GM19351 (cell line): ENCODE data around the gene ZP1.

Experiments
- ATAC-seq: cut with Tn5 transposase; IDR thresholded peaks from one replicate; pipeline ENCODE4 v1.9.1; 2021; ENCODE audit warnings: mild to moderate bottlenecking, moderate library complexity; ENCODE audit not compliant: unreplicated experiment

ZP1 gene

DNA sequence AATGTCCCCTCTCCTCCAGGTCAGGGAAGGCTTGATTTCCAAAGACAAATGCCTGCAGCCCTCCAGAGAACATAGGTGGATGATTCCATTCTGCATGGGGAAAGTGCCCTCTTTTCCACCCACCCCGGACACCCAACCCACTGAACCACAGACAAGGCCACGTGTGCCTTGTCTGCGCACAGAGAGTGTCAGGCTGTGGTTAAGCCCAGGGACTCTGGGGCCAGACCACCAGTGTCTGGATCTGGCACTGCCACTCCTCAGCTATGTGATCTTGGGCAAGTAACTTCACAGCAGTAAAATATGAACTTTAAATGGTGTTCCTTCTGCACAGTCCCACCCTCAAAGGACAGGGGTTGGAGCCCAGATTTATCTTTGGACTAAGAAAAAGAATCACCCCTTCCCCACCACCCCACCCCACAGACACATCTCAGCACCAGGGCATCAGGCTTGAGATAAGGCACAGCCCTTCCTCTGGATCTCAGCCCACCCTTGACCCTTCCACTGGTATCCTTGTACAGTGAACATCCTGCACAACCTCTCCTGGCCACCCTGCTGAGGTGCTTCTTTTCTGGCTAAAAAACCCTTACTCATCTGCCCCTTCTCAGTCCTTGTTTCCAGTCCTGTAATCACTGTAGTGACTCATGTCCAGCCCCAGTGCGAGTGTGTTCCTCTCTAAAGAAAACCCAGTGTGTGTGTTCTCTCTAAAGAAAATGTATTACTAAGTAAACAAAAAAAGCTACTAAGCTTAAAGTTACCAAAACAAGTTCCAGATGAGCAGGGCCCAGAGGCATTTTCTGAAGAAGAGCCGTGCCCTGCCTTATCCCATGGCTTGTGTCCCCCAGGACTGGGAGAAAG, 9.7 kb upstream of the ZP1 start:
- ATAC-seq, result no peak

DNA sequence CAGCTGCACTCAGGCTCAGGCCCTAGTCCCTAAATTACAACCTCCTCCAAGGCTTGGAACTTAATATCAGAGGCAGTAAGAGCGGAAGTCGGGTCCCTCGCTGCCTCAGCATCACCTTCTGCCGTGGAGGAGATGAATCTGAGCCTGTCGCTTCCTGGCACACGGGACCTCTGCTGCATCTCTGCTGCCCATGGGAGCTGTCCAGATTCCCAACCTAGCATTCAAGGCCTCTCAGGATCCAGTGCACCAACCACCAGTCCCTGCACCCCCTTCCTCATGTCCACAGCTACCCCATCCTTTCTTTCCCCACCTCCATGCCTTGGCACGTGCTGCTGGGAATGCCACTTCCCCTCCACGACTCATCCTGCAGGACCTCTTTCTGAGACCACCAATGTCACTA, 9.1 kb upstream of the ZP1 start:
- ATAC-seq, result no peak

DNA sequence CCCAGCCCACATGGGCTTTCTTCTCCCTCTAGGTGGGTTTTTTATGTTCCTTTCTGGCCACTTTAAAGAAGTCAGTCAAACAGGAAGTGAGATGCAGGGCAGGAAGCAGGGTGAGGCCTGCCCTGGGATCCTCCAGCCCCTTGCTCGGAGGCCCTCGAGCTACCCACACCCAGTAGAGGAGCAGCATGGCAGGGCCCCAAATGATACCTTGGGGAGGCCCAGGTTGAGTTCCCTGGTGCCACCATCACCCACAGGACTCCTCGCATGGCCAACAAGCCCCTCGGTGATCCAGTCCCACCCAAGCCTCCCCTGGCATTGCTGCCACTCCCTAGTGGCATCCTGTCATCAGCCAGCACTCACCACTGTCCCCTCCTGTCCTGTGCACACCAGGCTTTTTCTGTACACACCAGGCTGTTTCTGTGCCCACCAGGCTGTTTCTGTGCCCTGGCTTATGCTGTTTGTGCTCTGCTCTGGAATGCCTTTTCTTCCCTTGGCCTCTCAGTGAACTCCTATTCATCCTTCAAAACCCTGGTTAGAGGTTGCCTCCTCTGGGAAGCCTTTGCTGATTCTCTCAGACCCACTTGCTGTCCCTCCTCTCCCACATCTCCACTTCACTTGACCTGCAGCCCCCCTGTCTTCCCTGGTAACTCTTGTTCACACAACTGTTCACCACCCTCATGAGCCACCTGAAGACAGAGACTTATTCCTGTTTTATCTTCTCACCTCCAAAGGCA, 8.4 kb upstream of the ZP1 start:
- ATAC-seq, result no peak

DNA sequence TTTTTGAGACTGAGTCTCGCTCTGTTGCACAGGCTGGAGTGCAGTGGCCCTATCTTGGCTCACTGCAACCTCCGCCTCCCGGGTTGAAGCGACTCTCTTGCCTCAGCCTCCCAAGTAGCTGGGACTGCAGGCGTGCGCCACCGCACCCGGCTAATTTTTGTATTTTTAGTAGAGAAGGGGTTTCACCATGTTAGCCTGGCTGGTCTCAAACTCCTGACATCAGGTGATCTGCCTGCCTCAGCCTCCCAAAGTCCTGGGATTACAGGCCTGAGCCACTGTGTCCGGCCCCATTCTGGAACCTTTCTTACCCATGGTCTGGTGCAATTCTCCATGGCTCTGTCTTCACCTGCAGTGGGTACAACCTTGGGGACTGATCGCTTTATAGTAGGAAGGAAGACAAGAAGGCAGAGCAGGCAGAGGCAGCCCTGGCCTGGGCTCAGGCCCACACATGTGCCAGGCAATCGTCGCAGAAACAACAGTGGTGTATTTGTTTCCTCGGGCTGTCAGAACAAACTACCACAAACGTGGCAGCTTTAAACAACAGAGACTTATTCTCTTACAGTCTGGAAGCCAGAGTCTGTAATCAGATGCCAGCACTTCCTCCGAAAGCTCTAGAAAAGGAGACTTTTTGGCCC, 7.6 kb upstream of the ZP1 start:
- no peak for ATAC-seq

DNA sequence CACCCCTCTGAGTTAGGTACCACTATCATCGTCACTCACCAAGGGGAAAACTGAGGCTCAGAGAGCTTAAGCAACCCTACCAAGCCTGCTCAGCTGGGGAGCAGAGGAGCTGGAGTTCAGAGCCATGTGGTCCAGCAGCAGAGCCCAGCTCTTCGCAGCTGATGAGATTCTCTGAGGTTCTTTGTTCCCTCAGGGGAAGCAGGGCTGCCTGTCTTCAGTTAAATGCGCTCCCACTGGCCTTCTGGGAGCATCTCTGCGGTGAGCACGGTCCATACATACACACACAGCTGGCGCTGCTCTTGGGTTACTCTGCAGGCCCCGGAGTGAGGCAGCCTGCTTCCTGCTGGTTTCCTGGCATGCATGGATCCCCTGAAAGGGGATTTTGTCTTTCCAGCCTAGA, 6.4 kb upstream of the ZP1 start:
- ATAC-seq, result no peak

DNA sequence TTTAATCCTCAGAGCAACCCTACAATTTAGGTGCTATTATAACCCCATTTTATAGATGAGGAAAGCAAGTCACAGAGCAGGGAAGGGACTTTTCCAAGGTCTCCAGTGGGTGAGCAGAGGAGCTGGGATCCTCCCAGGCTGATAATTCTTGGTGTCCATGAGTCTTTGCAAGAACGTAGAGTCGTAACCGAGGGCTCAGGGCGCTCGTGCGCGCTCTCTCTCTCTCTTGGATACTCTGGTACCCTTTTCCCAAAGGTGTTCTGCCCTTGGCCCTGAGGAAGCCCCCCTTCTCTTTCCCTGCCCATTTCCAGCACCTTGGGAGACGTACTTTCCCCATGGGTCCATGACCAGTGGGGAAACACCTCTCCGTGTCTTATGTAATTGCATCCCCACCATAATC, 5.2 kb upstream of the ZP1 start:
- no peak for ATAC-seq

DNA sequence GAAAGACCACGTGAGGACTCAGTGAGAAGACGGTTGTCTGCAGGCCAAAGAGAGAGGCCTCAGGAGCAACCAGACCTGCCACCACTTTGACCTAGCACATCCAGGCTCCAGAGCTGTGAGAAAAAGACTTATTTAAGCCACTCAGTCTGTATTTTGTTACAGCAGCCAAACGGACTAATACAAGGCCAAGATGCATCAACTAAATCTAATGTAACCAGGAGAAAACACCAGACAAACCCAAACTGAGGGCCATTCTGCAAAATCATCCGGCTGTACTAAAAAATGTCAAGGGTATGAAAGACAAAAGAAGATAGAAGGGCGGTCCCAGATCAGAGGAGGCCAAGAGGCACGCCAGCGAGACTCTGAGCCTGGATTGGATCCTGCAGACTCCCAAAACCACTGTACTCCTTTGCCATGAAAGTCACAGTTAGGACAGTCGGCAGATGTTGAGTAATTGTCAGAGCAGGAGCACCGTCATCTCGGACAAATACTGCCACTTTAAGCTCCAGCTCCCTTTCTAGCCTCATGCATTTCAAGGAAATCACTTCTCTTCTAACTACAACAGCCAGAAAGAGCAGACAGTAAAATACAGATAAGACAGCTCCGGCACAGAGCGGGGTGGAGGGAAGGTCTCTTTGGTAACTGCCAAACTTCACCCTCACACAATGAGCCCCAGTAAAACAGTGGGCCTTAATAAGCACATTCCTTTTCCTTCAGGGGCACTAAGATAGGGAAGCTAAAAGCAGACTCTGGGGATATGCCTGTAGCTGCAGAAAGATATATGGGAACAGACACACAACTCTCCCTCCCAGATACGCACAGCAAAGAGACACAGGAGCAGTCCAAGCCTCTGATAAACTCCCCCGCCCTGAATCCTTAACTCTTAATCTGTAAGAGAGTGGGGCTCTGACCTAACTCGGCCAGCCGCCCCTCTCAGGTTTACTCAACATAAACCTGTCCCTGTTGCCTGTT, 3.5 kb upstream of the ZP1 start:
- no peak for ATAC-seq

DNA sequence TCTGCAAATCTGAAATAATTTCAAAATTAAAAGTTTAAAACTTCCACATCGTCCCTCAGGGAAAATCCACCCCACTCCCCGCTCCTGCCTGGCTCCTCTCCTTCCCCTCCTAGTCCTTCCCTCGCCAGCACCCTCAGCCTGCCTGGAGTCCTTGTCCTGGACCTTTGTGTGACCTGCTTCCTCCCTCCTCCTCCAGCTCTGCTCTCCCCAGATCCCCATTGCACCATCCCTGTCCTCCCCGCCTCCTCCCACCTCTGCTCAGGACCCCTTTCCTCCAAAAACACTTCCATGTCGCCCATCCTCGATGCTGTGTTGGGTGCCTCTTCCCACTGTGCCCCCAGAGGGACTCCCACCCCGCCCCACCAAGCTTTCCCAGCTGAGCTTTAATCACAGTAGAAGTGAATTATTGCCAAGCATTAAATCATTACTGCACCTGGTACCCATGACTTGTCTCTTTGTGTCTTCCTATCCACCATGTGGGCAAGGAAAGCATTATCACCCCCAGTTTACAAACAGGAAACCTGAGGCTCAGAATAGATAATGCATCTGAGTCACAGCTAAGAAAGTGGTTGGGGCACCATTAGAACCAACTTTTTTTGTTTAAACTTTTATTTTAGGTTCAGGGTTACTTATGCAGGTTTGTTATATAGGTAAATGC, 2.4 kb upstream of the ZP1 start:
- no peak for ATAC-seq

DNA sequence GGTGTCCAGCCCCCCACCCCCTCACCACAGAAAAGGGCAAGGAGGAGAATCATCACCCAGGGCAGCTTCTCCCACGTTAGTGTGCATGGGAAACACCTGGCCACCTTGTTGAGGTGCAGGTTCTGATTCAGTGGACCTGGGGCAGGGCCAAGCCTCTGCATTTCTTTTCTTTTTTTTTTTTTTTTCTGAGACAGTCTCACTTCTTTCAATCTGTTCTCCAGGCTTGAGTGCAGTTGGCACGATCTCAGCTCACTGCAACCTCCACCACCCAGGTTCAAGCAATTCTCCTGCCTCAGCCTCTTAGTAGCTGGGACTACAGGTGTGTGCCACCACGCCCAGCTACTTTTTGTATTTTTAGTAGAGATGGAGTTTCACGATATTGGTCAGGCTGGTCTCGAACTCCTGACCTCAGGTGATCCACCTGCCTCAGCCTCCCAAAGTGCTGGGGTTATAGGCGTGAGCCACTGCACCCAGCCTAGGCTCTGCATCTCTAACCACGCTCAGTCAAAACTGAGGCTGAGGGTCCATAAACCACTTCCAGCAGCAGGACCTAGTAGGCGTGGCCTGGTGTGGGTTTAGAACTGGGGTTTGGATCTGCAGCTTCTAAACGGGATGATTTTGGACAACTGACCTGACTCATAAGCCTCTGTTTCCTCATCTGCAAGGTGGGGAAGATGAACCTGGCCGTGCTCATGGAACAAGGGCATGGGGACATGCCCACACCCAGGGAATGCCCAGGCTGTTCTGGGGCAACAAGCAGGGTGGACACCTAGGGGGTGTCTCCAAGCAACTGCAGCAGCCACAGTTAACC, 734 bp downstream of the ZP1 start:
- no peak for ATAC-seq

DNA sequence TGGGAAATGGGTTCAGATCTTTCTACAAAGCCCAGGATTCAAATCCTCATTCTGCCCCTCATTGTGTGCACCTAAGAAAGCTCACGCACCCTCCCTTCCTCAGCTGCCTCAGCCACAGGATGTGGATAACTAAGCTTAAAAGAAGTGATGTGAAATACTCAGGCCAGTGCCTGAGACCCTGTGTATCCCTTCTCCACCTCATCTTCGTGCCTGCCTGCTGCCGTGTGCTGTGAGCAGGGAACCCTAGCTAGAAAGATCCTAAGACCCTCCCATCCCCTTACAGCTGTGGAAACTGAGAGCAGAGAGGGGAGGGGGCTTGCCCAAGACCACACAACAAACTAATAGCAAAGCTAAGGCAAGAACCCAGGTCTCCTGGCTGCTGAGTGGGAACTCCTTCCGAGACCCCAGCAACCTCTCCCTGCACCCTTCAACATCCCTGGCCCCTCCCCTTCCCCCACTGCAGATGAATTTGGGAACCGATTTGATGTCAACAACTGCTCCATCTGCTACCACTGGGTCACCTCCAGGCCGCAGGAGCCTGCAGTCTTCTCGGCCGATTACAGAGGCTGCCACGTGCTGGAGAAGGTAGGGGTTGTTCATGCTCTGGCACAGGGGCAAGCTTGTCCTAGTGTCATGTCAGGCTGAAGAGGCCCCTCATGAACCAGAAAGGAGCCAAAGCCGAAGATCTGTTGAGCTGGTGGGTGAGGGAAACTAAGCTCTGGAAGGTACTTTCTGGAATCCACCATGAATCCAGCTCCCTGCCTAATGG, 1.5 kb downstream of the ZP1 start:
- no peak for ATAC-seq

DNA sequence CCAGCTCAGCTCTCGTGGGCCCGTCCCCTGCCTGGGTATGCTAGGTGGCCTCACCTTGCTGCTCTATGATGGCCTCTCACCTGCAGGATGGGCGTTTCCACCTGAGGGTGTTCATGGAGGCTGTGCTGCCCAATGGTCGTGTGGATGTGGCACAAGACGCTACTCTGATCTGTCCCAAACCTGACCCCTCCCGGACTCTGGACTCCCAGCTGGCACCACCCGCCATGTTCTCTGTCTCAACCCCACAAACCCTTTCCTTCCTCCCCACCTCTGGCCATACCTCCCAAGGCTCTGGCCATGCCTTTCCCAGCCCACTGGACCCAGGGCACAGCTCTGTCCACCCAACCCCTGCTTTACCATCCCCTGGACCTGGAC, 2.1 kb downstream of the ZP1 start:
- ATAC-seq, result no peak

DNA sequence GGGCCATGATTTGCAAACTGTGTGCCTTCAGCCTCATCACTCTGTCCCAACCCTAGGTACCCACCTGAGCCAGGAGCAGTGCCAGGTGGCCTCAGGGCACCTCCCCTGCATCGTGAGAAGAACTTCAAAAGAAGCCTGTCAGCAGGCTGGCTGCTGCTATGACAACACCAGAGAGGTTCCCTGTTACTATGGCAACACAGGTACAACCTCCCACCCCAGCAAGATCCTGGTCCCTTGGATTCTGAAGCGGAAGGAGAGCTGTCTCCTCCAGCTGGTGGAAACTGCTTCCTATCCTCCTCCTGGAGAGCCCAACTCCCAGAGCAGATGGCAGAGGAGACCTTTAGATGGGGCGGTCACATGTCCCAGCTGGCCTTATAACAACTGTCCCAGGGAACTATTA, 2.9 kb downstream of the ZP1 start:
- ATAC-seq, result no peak

DNA sequence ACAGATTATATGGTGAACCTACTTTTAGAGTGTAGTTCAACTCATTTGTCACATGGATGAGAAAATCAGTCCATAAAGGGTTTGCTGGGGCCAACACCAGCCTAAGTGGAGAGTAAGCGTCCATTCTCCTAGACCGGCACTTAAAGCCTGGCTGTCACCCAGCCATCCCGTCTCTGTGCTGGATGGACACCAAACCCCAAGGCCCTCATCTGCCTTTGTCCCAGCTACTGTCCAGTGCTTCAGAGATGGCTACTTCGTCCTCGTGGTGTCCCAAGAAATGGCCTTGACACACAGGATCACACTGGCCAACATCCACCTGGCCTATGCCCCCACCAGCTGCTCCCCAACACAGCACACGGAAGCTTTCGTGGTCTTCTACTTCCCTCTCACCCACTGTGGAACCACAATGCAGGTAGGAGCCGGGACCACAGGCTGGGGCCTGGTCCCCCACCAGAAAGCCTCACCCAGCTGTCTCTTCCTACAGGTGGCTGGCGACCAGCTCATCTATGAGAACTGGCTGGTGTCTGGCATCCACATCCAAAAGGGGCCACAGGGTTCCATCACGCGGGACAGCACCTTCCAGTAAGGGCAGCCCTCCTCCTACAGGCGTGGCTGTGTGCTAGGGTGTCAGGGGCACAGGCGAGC, 3.5 kb downstream of the ZP1 start:
- no peak for ATAC-seq

DNA sequence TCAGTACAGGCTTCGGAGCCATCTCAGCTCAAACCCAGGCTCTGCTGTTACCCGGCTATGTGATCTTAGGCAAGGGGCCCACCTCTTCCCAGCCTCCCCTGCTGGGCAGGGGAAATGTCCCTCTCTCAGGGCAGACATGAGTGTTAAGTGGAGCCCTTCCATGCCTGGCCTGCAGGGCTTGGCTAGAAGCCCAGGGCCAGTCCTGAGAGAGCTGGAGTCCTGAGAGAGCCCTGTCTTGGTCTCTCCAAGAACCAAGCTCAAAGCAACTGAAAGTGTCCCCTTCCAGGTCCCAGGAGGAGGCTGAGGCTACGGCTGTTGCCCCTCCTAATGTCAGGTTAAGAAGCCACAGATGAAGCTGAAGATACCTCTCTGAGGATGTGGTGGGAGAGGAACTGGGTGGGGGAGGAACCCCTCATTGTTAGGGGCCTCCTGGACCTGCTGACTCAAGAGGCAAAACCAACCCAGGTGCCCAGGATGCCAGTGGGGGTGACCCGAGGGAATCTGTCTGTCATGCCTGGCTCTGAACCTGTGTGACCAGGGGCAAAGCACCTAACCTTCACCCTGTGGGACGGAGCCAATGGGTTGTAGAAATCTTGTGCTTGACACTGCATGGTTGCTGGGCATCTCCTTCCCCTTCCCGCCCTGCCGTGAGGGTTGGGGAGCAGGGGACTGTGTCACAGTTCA, 4.2 kb downstream of the ZP1 start:
- no peak for ATAC-seq

DNA sequence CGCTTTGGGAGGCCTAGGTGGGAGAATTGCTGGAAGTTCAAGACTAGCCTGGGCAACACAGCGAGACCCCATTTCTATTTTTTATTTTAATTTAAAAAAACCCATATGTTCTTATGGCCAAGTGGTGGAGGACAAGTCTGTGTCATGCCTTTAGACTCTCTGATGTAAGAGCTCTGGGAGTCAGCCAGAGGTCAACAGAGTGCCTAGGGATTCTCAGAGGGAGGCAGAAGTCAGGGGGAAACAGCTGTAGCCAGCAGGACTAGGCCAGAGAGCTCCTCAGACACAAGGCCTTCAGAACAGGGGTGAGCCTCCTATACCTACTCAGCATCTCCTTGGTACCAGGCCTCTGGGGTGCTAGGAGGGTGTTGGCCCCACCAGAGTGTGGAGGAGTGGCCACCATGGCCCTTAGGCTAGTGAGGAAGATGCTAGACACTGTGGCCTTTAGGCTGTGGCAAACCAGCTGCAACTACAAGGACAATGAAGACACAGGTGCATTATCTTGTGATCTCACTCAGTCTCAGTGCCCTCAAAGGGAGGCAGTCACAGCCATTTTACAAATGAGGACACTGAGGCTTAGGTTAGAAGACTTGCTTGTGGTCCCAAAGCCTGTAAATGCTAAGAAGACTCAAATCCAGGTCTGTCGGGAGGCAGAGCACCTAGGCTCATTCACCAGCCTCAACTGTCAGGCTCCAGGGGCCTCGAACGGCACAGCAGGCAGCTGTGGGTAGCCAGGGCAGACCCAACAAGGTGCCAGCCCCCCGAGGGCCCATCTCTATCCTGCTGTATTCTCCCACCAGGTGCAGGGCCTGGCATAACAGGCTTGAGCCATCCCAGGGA, 5.0 kb downstream of the ZP1 start:
- ATAC-seq, result no peak

DNA sequence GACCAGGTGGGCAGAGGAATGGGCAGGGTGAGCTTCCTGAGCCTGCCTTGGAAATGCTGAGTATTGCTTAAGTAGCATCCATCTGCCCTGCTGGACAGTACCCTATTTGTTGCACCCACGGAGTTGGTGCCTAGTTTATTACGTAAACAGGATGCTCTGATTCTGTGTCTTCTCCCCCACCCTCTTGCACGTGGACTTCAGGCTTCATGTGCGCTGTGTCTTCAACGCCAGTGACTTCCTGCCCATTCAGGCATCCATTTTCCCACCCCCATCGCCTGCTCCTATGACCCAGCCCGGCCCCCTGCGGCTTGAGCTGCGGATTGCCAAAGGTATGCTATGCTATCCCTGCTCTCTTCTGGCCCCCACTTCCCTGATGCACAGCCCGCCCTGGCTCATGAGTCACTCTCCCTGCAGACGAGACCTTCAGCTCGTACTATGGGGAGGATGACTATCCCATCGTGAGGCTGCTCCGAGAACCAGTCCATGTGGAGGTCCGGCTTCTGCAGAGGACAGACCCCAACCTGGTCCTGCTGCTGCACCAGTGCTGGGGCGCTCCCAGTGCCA, 5.7 kb downstream of the ZP1 start:
- no peak for ATAC-seq

DNA sequence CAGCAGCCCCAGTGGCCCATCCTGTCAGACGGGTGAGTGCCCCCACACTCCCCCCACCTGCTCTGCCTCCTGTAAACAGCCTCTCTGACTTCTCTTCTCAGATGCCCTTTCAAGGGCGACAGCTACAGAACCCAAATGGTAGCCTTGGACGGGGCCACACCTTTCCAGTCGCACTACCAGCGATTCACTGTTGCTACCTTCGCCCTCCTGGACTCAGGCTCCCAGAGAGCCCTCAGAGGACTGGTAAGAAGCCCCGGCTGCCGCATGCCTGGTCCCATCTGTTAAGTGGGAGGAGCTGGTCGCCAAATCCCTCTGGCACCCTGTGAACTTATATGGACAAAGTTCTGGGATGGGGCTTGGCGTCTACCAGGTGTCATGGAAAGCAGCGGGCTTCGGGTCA, 6.2 kb downstream of the ZP1 start:
- no peak for ATAC-seq
